ENCODE measurements around the gene TMEM255B.
"Not testable (repeated sequence)": the region's sequence is repeated elsewhere in the genome, so short reads cannot be mapped to it uniquely, and the experiment has no call there.

The TMEM255B gene

DNA sequence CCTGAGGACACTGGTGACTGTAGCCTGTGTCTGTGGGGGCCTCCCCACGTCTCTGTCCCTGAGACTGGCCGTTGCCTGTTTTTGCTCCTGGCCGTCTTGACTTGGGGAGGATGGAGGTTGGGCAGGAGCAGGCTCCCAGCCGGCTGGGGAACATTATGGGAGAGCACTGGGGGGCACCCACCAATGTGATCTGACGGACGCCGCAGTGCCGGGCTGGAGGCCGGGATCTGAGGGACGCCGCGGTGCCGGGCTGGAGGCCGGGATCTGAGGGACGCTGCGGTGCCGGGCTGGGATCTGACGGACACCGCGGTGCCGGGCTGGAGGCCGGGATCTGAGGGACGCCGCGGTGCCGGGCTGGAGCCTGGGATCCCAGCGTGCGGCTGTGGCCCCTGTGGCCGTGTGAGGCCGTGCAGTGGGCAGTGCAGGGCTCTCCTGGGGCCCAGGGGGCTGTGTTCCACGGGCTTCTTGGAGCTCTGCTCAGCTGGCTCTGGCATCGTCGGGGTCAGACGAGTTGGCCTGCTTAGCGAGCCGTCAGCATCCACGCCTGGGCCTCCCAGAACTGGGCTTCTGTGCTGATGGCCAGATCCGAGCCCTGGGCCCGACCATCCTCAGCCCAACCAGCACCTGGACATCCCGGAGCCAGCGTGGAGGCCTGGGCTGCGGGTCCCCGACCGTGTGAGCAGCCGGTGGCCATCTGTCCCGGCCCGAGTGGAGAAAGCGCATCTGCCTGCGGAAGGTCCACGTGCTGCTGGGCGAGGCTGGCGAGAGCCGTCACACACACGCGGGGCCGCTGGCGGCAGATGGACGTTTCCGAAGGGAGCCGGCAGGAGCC lies 59.0 kb downstream of the TMEM255B start:
- DNase-seq (ENCODE audit: low spot score) = no peak

GRCh38 chr13:113818700-113819295 lies 59.8 kb downstream of the TMEM255B start:
- no peak for DNase-seq (ENCODE audit: low spot score)

DNA sequence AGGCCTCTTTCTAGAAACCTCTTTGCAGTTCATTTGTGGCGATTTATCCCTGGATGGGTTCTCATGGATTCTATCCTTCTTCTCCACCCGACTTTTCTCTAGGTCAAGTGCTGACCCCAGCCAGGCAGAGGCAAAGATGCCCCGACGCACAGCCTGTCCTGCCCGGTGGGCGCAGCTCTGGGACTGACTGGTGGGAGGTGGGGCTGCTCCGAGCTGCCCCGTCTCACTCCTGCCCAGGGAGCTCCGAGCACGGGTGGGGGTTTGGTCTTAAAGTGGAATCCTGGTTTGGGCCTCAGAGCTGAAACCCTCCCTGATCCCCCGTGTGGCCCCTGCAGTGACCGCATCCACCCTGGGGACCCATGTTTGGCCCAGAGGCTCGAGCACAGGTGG lies 60.3 kb downstream of the TMEM255B start:
- no peak for DNase-seq (ENCODE audit: low spot score)

GRCh38 chr13:113819731-113820715 lies 61.0 kb downstream of the TMEM255B start:
- no peak for DNase-seq (ENCODE audit: low spot score)

- DNase-seq (ENCODE audit: low spot score) = no peak
These were observed 62.0 kb downstream of the TMEM255B start for GRCh38 chr13:113820813-113821651.

- DNase-seq (ENCODE audit: low spot score) = no peak
These were observed 62.8 kb downstream of the TMEM255B start for GRCh38 chr13:113821847-113822246.

DNA sequence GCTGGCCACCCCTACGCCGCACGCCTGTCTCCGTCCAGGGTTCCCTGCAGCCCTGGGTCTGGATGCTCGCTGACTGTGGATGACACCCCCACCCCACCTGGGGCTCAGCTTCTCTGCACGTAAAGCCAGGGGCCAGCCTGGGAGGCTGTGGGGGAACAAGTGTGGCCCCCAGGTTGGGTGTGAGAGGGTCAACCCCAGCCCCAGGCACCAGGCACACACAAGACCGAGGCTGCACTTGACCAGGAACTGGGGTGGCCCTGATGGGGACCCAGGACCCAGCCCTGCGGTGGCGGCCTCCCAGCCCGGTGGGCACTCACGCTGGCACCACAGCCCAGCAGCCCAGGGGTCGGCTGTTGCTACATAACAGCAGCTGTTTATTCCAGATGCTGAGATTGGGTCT lies 63.2 kb downstream of the TMEM255B start:
- DNase-seq (ENCODE audit: low spot score) = no peak

DNA sequence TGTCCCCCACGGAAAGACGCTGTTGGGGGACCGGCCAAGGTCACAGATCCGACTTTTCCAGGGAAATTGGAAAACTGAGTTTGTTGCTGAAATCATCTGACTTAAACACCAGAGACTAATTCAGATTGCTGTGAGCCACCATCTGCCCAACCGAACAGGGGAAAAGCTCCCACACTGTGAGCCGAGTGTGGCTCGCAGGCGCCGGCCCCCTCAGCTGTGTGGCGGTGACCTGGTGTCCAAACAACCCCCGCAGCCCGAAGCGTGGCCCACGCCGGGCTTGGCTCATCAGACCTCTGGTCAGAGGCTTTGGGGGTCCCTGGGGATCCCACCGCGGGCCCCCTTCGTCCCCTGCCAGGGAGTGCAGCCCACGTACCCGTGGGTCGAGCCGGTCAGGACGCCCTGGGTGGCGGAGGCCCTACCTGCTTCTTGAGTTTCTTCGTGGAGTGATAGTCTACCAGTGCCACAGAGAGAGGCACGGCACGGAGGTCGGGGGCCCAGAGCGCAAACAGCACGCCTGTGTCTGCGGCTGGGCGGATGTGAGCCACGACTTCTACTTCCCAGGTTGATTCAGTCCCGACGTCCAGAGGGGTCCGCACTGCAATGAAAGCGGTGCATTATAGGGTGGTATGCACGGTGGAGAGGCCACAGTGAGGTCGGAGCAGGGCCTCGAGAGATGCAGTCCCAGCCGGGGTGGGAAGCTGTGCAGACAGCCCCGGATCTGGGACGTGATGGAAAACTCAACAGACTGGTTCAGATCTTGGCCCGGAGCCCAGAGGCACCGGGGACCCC lies 64.1 kb downstream of the TMEM255B start:
- DNase-seq (ENCODE audit: low spot score) = no peak

GRCh38 chr13:113823771-113824170 lies 64.7 kb downstream of the TMEM255B start:
- DNase-seq (ENCODE audit: low spot score) = no peak

DNA sequence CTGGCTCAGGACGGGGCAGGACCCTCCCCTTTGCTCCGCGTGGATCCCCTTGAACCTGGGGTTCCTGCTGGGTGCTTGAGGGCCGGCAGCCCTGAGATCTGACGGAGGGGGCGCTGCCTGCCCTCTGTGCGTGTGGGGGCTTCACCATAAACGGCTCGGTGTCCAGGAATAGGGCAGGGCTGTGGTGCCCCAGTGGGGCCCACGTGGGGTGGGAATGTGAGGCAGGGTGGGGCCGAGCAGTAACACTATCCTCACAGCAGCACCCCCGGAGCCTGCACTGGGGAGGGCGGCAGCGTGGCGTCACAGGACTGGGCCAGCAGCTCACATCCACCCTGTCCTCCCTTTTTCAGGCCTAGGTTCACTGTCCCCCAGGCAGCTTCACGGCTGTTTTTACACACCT lies 66.8 kb downstream of the TMEM255B start:
- no peak for DNase-seq (ENCODE audit: low spot score)

GRCh38 chr13:113826446-113826845 lies 67.4 kb downstream of the TMEM255B start:
- not testable (repeated sequence) for DNase-seq (ENCODE audit: low spot score)

GRCh38 chr13:113827021-113827420 lies 68.0 kb downstream of the TMEM255B start:
- DNase-seq (ENCODE audit: low spot score) = no peak

- no peak for DNase-seq (ENCODE audit: low spot score)
These were observed 69.3 kb downstream of the TMEM255B start for GRCh38 chr13:113828282-113828825.

- DNase-seq (ENCODE audit: low spot score) = not testable (repeated sequence)
These were observed 71.5 kb downstream of the TMEM255B start for GRCh38 chr13:113830426-113830950.

- DNase-seq (ENCODE audit: low spot score) = no peak
These were observed 72.0 kb downstream of the TMEM255B start for GRCh38 chr13:113831061-113831460.

GRCh38 chr13:113832205-113832604 lies 73.2 kb downstream of the TMEM255B start:
- no peak for DNase-seq (ENCODE audit: low spot score)

- DNase-seq (ENCODE audit: low spot score) = no peak
These were observed 73.6 kb downstream of the TMEM255B start for GRCh38 chr13:113832631-113833030.

DNA sequence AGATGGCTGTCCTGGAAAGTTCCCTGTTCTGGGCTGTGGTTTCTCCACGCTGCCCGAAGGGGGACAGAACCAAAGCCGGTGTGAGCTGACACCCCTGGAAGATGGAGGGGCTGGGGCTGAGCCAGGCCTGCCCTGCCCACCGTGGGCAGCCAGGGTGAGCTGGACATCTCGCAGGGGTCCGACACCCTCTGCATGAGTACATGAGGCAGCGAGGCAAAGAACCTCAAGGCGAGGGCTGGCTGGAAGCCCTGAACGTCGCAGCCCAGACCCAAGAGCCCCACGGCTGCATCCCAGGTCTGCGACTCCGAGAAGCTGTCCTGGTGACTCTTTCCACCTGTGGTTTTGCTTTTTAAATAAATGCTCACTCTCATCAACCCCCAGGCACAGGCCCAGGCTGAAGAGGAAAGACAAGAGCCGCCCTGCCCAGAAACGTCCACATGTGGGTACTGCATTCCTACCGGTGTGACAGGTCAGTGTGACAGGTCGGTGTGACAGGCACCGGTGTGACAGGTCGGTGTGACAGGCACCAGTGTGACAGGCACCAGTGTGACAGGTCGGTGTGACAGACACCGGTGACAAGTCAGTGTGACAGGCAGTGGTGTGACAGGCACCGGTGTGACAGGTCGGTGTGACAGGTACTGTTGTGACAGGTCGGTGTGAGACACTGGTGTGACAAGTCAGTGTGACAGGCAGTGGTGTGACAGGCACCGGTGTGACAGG lies 74.2 kb downstream of the TMEM255B start:
- no peak for DNase-seq (ENCODE audit: low spot score)

- not testable (repeated sequence) for DNase-seq (ENCODE audit: low spot score)
These were observed 75.0 kb downstream of the TMEM255B start for GRCh38 chr13:113834006-113834405.

Data from germinal center (tissue), 1 donor.